Keratinocyte (primary cell): ENCODE results near the gene HNF4A.

Experiments used
- EZH2 ChIP-seq: IDR thresholded peaks from one replicate; pipeline ENCODE4 v1.6.1; 2012; ENCODE audit warnings: inconsistent platforms, mild to moderate bottlenecking, low read length, moderate library complexity
- TF ChIP-seq, protein P1 (sequence below), 3 experiments: IDR thresholded peaks in 1 of 3; conservative IDR thresholded peaks in 1 of 3; optimal IDR thresholded peaks in 1 of 3; 2 replicates in 2 of 3; 3 replicates in 1 of 3; pipeline versions ENCODE3 to v1.5.1; 2011; ENCODE audit warnings: low read length in 3 of 3, mild to moderate bottlenecking in 3 of 3, moderate library complexity in 2 of 3, control low read depth in 1 of 3, inconsistent platforms in 1 of 3; ENCODE audit not compliant: insufficient read depth in 2 of 3; ENCODE audit errors: extremely low read depth in 1 of 3

DNA sequence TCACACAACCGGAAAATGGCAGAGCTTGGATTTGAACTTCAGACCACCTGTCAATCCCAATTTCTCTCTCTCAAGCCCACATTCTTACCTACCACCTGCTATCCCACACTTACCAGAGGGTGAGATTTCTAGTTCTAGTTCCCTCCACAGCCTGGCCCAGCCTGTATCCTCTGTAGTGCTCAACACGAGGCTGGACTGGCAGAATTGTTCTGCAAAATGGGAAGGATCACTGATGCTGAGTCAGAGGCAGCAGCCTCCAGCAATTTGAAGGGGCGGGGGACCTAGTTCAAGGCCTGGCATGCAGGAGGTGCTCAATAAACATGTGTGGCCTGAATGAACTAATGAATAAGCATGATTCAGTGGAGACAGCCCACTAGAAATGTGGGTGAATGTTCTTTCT is 66.6 kb downstream of the HNF4A start:
- TF ChIP-seq EZH2 = no peak
- TF ChIP-seq, protein P1, sequence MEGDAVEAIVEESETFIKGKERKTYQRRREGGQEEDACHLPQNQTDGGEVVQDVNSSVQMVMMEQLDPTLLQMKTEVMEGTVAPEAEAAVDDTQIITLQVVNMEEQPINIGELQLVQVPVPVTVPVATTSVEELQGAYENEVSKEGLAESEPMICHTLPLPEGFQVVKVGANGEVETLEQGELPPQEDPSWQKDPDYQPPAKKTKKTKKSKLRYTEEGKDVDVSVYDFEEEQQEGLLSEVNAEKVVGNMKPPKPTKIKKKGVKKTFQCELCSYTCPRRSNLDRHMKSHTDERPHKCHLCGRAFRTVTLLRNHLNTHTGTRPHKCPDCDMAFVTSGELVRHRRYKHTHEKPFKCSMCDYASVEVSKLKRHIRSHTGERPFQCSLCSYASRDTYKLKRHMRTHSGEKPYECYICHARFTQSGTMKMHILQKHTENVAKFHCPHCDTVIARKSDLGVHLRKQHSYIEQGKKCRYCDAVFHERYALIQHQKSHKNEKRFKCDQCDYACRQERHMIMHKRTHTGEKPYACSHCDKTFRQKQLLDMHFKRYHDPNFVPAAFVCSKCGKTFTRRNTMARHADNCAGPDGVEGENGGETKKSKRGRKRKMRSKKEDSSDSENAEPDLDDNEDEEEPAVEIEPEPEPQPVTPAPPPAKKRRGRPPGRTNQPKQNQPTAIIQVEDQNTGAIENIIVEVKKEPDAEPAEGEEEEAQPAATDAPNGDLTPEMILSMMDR (optimal IDR thresholded peaks at IDR 0.05 in 1 of 3, IDR thresholded peaks at IDR 0.05 in 1 of 3, conservative IDR thresholded peaks at IDR 0.05 in 1 of 3; ENCODE audit: extremely low read depth in 1 of 3, insufficient read depth in 2 of 3, low read length in 3 of 3) = no peak
